Measurements from ENCODE around the gene HARS1. TPM values are rescaled to one million over a fixed set of nuclear protein-coding genes. Genes with fewer than 3 reads are reported as not detected.
A peak's percentile ranks its signal among the peaks of the same experiment; 100 is the strongest.
"Not testable (repeated sequence)": the region's sequence is repeated elsewhere in the genome, so short reads cannot be mapped to it uniquely, and the experiment has no call there.

HARS1 gene
- total RNA-seq, 1 experiment from 2014 or later, result 76.4 TPM

DNA sequence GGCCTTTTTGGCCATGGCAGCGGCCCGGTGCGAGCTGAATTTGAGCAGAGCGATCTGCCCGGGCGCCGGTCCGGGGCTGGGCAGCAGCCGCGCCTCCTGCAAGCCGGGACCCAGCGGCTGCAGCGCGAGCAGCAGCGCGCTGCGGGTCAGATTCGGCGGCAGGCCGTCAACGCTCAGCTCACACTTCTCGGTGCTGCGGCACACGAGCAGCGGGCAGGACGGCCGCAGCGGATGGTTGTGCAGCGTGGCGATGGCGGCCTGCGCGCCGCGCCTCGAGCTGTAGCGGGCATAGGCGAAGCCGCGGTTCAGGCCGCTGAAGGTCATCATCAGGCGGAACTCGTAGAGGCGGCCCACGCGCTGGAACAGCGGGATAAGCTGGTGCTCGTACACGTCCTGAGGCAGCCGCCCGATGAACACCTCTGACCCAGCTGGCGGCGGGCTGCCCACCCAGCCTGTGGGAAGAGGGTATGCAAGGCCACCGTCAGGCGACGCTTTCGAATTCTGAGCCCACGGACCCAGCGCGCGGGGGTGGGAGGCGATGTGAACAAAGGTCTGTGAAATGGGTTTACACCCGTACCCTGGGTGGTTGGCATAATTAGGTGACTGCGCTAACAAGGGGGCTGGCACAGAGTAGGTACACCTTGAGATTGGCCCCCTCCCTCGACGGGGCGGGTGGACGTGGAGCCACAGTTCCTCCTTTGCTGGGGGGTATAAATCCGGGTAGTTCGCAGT, 18.5 kb downstream of the HARS1 start:
- Histone ChIP-seq H3K9me3 (ENCODE audit: control insufficient read depth, insufficient read depth, low read depth, low read length) (no peaks in the 10 kb centered on the region), H3K36me3 (ENCODE audit: control insufficient read depth, insufficient read depth, low read length) (peaks cover 13% of the 10 kb centered on the region), H3K27ac (ENCODE audit: low read length) (no peak overlapping the region), H3K27me3 (ENCODE audit: control insufficient read depth, insufficient read depth, low read length) (no peaks in the 10 kb centered on the region), H3K4me1 (ENCODE audit: control insufficient read depth, insufficient read depth, low read length) (no peaks in the 10 kb centered on the region), H3K4me3 (ENCODE audit: low read depth in 2 of 2, low read length in 2 of 2) (no peak overlapping the region)
- in situ Hi-C loops (cut with HindIII; ENCODE audit: low pct_unique_long_range_greater_than_20kb, low sequenced_read_pairs), result no loop called here
- TF ChIP-seq POLR2AphosphoS5 (IDR thresholded peaks at IDR 0.05; ENCODE audit: low read depth, low read length) (peak; percentile 20; the same call in 1 of the 2 replicates), TCF7L2 (IDR thresholded peaks at IDR 0.05; ENCODE audit: low read depth, low read length) (no peak)
- DNase-seq (ENCODE audit: low read depth, low spot score) (no peak), ATAC-seq (peak; percentile 20)
- intact Hi-C loops (cut with micrococcal nuclease; ENCODE audit: unreplicated experiment), result no loop called here
- CTCF ChIA-PET, result no interaction called here
- BruUV-seq (replicated peaks), result no TSS peak
- POLR2A ChIA-PET, result no interaction called here

DNA sequence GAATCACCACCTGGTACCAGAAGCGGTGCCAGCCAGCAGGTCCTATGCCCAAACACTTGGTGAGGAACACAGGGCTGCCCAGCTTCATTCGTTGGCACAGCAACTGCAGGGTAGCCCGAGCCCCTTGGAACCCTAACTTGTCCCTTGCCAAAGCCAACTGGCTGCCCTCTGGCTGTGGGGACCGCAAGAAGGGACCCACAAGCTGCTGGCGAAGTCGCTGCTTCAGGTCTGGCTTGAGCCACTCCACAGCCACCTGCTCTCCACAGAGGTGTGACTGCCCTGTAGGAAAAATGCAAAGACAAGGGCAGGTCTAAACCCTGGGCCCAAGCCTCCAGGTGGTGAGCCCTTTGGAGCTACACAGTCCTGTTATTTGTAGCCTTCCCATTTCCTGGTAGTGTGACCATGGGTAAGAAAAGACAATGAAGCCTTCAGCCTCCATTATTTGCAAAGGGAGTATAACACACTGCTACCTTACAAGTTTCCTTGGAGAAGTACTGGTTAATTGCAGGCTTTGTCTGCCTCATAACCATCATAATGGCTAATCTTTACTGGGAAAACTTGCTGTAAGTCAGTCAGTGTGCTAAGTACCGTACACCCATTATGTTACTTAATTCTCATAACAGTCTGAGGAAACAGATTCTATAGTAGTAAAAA, 19.6 kb downstream of the HARS1 start:
- peaks cover 12% of the 10 kb centered on the region for H3K36me3 ChIP-seq (ENCODE audit: control insufficient read depth, insufficient read depth, low read length)
- in situ Hi-C loops (cut with HindIII; ENCODE audit: low pct_unique_long_range_greater_than_20kb, low sequenced_read_pairs), result no loop called here
- DNase-seq (ENCODE audit: low read depth, low spot score), result no peak
- no peaks in the 10 kb centered on the region for H3K9me3 ChIP-seq (ENCODE audit: control insufficient read depth, insufficient read depth, low read depth, low read length)
- ATAC-seq, result peak; percentile 18
- ChIA-PET CTCF (no interaction called here), POLR2A (no interaction called here)
- intact Hi-C loops (cut with micrococcal nuclease; ENCODE audit: unreplicated experiment), result no loop called here
- no peak overlapping the region for H3K27ac ChIP-seq (ENCODE audit: low read length)
- TF ChIP-seq, protein P1, sequence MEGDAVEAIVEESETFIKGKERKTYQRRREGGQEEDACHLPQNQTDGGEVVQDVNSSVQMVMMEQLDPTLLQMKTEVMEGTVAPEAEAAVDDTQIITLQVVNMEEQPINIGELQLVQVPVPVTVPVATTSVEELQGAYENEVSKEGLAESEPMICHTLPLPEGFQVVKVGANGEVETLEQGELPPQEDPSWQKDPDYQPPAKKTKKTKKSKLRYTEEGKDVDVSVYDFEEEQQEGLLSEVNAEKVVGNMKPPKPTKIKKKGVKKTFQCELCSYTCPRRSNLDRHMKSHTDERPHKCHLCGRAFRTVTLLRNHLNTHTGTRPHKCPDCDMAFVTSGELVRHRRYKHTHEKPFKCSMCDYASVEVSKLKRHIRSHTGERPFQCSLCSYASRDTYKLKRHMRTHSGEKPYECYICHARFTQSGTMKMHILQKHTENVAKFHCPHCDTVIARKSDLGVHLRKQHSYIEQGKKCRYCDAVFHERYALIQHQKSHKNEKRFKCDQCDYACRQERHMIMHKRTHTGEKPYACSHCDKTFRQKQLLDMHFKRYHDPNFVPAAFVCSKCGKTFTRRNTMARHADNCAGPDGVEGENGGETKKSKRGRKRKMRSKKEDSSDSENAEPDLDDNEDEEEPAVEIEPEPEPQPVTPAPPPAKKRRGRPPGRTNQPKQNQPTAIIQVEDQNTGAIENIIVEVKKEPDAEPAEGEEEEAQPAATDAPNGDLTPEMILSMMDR (IDR thresholded peaks at IDR 0.05), result no peak
- TF ChIP-seq, protein P2, sequence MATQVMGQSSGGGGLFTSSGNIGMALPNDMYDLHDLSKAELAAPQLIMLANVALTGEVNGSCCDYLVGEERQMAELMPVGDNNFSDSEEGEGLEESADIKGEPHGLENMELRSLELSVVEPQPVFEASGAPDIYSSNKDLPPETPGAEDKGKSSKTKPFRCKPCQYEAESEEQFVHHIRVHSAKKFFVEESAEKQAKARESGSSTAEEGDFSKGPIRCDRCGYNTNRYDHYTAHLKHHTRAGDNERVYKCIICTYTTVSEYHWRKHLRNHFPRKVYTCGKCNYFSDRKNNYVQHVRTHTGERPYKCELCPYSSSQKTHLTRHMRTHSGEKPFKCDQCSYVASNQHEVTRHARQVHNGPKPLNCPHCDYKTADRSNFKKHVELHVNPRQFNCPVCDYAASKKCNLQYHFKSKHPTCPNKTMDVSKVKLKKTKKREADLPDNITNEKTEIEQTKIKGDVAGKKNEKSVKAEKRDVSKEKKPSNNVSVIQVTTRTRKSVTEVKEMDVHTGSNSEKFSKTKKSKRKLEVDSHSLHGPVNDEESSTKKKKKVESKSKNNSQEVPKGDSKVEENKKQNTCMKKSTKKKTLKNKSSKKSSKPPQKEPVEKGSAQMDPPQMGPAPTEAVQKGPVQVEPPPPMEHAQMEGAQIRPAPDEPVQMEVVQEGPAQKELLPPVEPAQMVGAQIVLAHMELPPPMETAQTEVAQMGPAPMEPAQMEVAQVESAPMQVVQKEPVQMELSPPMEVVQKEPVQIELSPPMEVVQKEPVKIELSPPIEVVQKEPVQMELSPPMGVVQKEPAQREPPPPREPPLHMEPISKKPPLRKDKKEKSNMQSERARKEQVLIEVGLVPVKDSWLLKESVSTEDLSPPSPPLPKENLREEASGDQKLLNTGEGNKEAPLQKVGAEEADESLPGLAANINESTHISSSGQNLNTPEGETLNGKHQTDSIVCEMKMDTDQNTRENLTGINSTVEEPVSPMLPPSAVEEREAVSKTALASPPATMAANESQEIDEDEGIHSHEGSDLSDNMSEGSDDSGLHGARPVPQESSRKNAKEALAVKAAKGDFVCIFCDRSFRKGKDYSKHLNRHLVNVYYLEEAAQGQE (IDR thresholded peaks at IDR 0.05; ENCODE audit: insufficient read depth in 1 of 2, low read depth in 2 of 2, low read length in 1 of 2), result no peak
- TF ChIP-seq SIN3A (IDR thresholded peaks at IDR 0.05; ENCODE audit: borderline replicate concordance, insufficient read depth, low read depth, low read length) (no peak), POLR2AphosphoS5 (IDR thresholded peaks at IDR 0.05; ENCODE audit: low read depth, low read length) (no peak), TCF7L2 (IDR thresholded peaks at IDR 0.05; ENCODE audit: low read depth, low read length) (no peak)
- no peak overlapping the region for H3K4me3 ChIP-seq (ENCODE audit: low read depth in 2 of 2, low read length in 2 of 2)
- BruUV-seq (replicated peaks), result no TSS peak
- H3K4me1 ChIP-seq (ENCODE audit: control insufficient read depth, insufficient read depth, low read length), result no peaks in the 10 kb centered on the region
- no peaks in the 10 kb centered on the region for H3K27me3 ChIP-seq (ENCODE audit: control insufficient read depth, insufficient read depth, low read length)

DNA sequence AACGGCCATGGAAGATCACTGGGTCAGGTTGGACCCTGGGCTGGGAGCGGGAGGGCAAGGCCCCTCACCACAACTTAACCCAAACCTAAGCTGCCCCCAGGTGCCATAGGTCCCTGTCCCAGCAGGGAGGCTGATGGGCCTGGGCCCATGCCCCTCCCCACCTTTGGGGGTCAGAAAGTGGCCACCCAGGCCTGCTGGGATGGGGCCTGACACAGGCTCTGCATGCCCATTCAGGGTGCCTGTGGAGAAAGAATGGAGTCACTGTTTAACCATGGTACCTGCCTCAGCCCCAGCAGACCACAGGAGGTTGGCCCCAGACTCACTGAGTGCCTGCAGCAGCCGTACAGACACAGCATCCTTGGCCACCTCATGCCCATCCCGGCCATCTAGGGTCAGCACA, 20.1 kb downstream of the HARS1 start:
- POLR2A ChIA-PET; BruUV-seq (replicated peaks); H3K27me3 ChIP-seq (ENCODE audit: control insufficient read depth, insufficient read depth, low read length); H3K9me3 ChIP-seq (ENCODE audit: control insufficient read depth, insufficient read depth, low read depth, low read length); H3K4me3 ChIP-seq (ENCODE audit: low read depth in 2 of 2, low read length in 2 of 2); intact Hi-C loops (cut with micrococcal nuclease; ENCODE audit: unreplicated experiment); H3K36me3 ChIP-seq (ENCODE audit: control insufficient read depth, insufficient read depth, low read length); DNase-seq (ENCODE audit: low read depth, low spot score); in situ Hi-C loops (cut with HindIII; ENCODE audit: low pct_unique_long_range_greater_than_20kb, low sequenced_read_pairs); H3K27ac ChIP-seq (ENCODE audit: low read length); CTCF ChIA-PET; H3K4me1 ChIP-seq (ENCODE audit: control insufficient read depth, insufficient read depth, low read length): not testable (repeated sequence)
- peak; percentile 31 for ATAC-seq
